Activated naive CD8-positive, alpha-beta T cell treated with anti-CD3 and anti-CD28 coated beads, Interleukin-2, amount 10 ng/mL, durations not matched to agents 7 days and 5 days (primary cell): ENCODE data around the gene C20orf144. TPM values are rescaled to one million over a fixed set of nuclear protein-coding genes. Genes with fewer than 3 reads are reported as not detected.

Source experiments
- ATAC-seq: fragments of 150-1000 bp; cut with Tn5 transposase; one replicate; pipeline ENCODE4 v1.10.0; 2021; ENCODE audit warnings: low read depth, moderate library complexity
- POLR2A ChIA-PET: fragments of 350-600 bp; sonication (Branson Sonifier 250); formaldehyde crosslinking; loops from one replicate; lab custom pipeline; 2021; ENCODE audit warnings: antibody characterized with exemption; lab: Charles Lee
- DNase-seq: peaks from one replicate; pipeline ENCODE4 v3.0.0; 2021
- H3K27ac Mint-ChIP-seq: one replicate; pipeline ENCODE4 v1.8.0; 2022; ENCODE audit warnings: mild to moderate bottlenecking, mixed read lengths
- H3K27me3 Mint-ChIP-seq: one replicate; pipeline ENCODE4 v1.8.0; 2022; ENCODE audit warnings: mild to moderate bottlenecking, moderate library complexity, mixed read lengths
- H3K36me3 Mint-ChIP-seq: one replicate; pipeline ENCODE4 v1.8.0; 2021; ENCODE audit warnings: mild to moderate bottlenecking, mixed read lengths
- H3K4me1 Mint-ChIP-seq: one replicate; pipeline ENCODE4 v1.8.0; 2021; ENCODE audit warnings: mixed read lengths
- H3K4me3 Mint-ChIP-seq: one replicate; pipeline ENCODE4 v1.8.0; 2022; ENCODE audit warnings: mild to moderate bottlenecking, moderate library complexity, mixed read lengths
- H3K9me3 Mint-ChIP-seq: one replicate; pipeline ENCODE4 v1.8.0; 2021; ENCODE audit warnings: mixed read lengths
- total RNA-seq, 2 experiments: library from RNA; stranded (reverse); gene quantifications; one replicate each; pipeline ENCODE4 v1.2.3, GENCODE V29; 2021

Gene C20orf144
- total RNA-seq, 2 experiments from 2014 or later: 0.39 to 0.43 TPM

DNA sequence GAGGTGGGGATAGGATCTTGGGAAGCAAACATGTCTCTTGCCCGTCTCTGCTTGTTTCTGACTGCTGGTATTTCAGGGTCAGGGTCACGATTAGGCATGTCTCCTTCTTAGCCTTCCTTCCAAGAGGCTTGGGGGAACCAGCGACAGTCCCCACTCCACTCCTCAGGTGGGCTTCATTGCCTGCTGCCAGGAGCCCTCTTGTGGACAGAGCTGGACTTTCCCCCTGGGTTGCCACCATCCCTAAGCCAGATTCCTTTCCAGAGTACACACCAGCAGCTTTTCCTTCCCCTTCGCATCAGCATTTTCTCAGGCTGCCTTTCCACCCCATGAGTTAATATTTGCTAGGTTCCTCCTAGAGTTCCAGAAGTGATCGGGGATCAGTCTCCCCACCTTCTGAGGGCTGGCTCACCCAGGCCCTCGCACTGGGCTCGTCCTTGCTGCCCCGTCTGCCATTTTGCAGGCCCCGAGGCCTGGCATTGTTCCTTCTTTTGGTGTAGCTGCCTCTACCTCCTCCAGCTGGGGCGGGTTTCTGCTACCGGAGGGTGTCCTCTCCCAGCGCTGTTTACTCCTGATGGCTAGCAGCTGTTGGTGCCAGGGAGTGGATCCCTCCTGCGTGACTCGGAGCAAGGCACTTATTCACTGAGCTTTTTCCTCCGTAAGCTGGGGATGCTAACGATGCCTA, 8.8 kb upstream of the C20orf144 start:
- Mint-ChIP-seq H3K4me1 (peaks cover 4% of the 10 kb centered on the region), H3K9me3 (no peaks in the 10 kb centered on the region), H3K27me3 (no peaks in the 10 kb centered on the region), H3K4me3 (no peak overlapping the region), H3K27ac (peak overlapping the region; percentile 58), H3K36me3 (no peaks in the 10 kb centered on the region)
- peak; percentile 61 for ATAC-seq
- DNase-seq: peak; percentile 58
- POLR2A ChIA-PET: interaction anchor here (1.0 kb wide), 2 partner anchors 13 to 253 kb away, joined by 3 to 4 read pairs; partner anchors contain the start of gene ACTL10

- H3K9me3 Mint-ChIP-seq: no peaks in the 10 kb centered on the region
- DNase-seq (peak; percentile 25), ATAC-seq (no peak)
- H3K4me3 Mint-ChIP-seq: no peak overlapping the region
- POLR2A ChIA-PET: interaction anchor here (1.0 kb wide), 2 partner anchors 13 to 254 kb away, joined by 3 to 4 read pairs; partner anchors contain the start of gene ACTL10
- H3K27ac Mint-ChIP-seq: no peak overlapping the region
- no peaks in the 10 kb centered on the region for H3K27me3 Mint-ChIP-seq
- peaks cover 2% of the 10 kb centered on the region for H3K4me1 Mint-ChIP-seq
- H3K36me3 Mint-ChIP-seq: peaks cover 1% of the 10 kb centered on the region
Measured at GRCh38 chr20:33653900-33654596, 8.1 kb upstream of the C20orf144 start.

DNA sequence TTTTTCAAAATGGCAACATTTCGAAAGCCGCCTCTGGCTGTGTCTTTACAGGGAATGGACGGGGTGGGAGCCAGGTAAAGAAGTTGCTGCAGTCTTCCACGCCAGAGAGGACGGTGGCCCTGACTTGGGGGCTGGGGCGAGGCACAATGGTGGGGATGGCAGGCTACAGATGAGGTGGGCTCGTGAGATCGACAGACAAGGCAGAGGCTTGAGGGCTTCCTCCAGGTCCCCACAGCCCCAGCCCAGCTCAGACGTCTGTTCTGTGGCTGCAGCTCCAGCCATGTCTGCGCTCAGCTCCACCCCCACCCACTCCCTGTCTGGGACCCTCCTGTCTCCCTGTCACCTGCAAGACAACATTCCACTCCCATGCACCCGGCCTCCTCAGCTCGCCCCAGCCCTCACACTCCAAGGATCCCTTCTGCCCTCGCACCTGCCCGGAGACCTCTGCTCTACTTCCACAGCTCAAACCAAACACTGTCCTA, 7.4 kb upstream of the C20orf144 start:
- ATAC-seq: no peak
- no peak overlapping the region for H3K27ac Mint-ChIP-seq
- H3K4me3 Mint-ChIP-seq: no peak overlapping the region
- peaks cover 1% of the 10 kb centered on the region for H3K4me1 Mint-ChIP-seq
- no peak for DNase-seq
- POLR2A ChIA-PET: no interaction called here
- peaks cover 2% of the 10 kb centered on the region for H3K36me3 Mint-ChIP-seq
- no peaks in the 10 kb centered on the region for H3K27me3 Mint-ChIP-seq
- H3K9me3 Mint-ChIP-seq: no peaks in the 10 kb centered on the region

- ATAC-seq: no peak
- Mint-ChIP-seq H3K27ac (no peak overlapping the region), H3K27me3 (no peaks in the 10 kb centered on the region), H3K36me3 (peaks cover 2% of the 10 kb centered on the region), H3K4me1 (peaks cover 1% of the 10 kb centered on the region), H3K9me3 (no peaks in the 10 kb centered on the region), H3K4me3 (no peak overlapping the region)
- DNase-seq: no peak
- POLR2A ChIA-PET: no interaction called here
Measured at GRCh38 chr20:33655164-33655563, 7.0 kb upstream of the C20orf144 start.

- POLR2A ChIA-PET: interaction anchor here (1.4 kb wide), 1 partner anchor 10 kb away, joined by 3 read pairs; the partner anchor contains the start of gene ACTL10
- Mint-ChIP-seq H3K9me3 (no peaks in the 10 kb centered on the region), H3K4me1 (peaks cover 1% of the 10 kb centered on the region), H3K4me3 (no peak overlapping the region), H3K27ac (no peak overlapping the region), H3K27me3 (no peaks in the 10 kb centered on the region), H3K36me3 (peaks cover 2% of the 10 kb centered on the region)
- no peak for ATAC-seq
- DNase-seq: peak; percentile 24
Measured at GRCh38 chr20:33656010-33656782, 5.9 kb upstream of the C20orf144 start.

DNA sequence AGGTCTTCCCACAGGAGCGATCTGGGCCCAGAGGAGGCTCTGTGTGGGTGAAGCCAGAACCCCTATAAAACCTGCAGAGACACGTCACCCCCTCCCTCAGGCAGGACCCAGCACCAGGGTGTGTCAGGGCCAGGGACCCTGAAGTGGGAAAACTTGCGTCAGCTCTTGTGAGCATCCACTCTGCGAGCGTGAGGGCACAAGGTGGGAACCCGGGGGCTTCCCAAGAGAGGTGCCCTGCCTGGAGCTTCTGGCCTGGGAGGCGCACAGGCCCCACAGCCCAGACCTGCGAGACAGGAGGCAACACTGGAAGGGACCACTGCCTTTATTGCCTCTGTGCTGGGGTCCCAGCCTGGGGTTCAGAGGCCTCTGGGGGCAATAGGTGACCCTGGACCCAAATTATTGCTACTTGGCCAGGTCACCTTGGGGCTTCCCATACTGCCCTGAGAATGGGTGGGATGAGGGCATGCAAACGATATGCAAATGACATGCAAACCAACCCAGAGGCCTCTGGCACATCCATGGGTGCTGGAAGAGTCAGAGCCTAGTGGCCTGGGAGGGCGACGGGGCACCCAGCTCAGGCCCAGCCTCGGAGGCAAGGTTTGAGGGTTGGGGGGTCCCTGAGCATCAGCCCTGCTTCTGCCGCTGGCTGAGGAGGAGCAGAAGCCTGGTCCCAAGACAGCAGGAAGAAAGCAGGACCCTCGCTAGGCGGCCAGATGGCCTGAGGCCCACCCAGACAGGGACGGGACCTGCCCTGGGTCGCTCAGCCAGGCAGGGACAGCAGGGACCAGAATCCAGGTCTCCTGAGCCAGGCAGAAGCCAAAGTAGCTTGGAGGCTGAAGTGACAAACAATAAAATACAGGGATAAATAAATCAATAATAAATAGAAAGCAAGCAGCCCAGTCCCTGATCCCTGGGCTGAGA, 5.1 kb upstream of the C20orf144 start:
- Mint-ChIP-seq H3K27me3 (no peaks in the 10 kb centered on the region), H3K4me3 (no peak overlapping the region), H3K9me3 (no peaks in the 10 kb centered on the region), H3K36me3 (peaks cover 2% of the 10 kb centered on the region), H3K27ac (no peak overlapping the region), H3K4me1 (peaks cover 1% of the 10 kb centered on the region)
- no peak for ATAC-seq
- POLR2A ChIA-PET: interaction anchor here (1.4 kb wide), 1 partner anchor 9 kb away, joined by 3 read pairs; the partner anchor contains the start of gene ACTL10
- DNase-seq: peak; percentile 27

GRCh38 chr20:33657704-33658095, 4.4 kb upstream of the C20orf144 start:
- no peaks in the 10 kb centered on the region for H3K27me3 Mint-ChIP-seq
- H3K9me3 Mint-ChIP-seq: no peaks in the 10 kb centered on the region

DNA sequence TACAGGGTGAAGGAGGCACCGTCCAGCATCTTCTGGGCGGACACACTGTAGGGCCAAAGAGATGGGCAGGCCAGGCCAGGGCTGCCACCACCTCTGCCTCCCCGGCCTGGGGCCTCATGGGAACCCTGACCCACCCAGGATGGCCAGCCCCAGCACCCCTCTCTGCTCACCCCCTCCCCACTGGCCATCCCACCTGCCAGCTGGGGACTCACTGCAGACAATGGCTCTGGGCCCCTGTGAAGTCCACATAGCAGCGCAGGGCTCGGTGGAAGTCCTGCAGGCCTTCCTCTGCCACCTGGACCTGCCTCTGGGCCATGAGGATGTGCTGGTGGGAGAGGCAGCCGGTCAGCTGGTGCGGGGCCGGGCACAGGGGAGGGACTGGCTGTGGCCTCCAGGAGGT, 3.6 kb upstream of the C20orf144 start:
- Mint-ChIP-seq H3K4me1 (peaks cover 7% of the 10 kb centered on the region), H3K36me3 (peaks cover 2% of the 10 kb centered on the region), H3K27me3 (no peaks in the 10 kb centered on the region), H3K9me3 (no peaks in the 10 kb centered on the region), H3K4me3 (no peak overlapping the region), H3K27ac (no peak overlapping the region)
- ATAC-seq (no peak), DNase-seq (no peak)
- POLR2A ChIA-PET: no interaction called here

More at GRCh38 chr20:33657704-33658095, 4.4 kb upstream of the C20orf144 start:
- POLR2A ChIA-PET: no interaction called here
- Mint-ChIP-seq H3K36me3 (peaks cover 2% of the 10 kb centered on the region), H3K4me3 (no peak overlapping the region), H3K27ac (no peak overlapping the region), H3K4me1 (peaks cover 5% of the 10 kb centered on the region)
- no peak for DNase-seq
- no peak for ATAC-seq

- no peak overlapping the region for H3K27ac Mint-ChIP-seq
- no peak for ATAC-seq
- H3K4me3 Mint-ChIP-seq: no peak overlapping the region
- no peaks in the 10 kb centered on the region for H3K9me3 Mint-ChIP-seq
- no peaks in the 10 kb centered on the region for H3K27me3 Mint-ChIP-seq
- DNase-seq: no peak
- peaks cover 7% of the 10 kb centered on the region for H3K4me1 Mint-ChIP-seq
- POLR2A ChIA-PET: no interaction called here
- H3K36me3 Mint-ChIP-seq: peaks cover 2% of the 10 kb centered on the region
Measured at GRCh38 chr20:33658929-33659328, 3.2 kb upstream of the C20orf144 start.

DNA sequence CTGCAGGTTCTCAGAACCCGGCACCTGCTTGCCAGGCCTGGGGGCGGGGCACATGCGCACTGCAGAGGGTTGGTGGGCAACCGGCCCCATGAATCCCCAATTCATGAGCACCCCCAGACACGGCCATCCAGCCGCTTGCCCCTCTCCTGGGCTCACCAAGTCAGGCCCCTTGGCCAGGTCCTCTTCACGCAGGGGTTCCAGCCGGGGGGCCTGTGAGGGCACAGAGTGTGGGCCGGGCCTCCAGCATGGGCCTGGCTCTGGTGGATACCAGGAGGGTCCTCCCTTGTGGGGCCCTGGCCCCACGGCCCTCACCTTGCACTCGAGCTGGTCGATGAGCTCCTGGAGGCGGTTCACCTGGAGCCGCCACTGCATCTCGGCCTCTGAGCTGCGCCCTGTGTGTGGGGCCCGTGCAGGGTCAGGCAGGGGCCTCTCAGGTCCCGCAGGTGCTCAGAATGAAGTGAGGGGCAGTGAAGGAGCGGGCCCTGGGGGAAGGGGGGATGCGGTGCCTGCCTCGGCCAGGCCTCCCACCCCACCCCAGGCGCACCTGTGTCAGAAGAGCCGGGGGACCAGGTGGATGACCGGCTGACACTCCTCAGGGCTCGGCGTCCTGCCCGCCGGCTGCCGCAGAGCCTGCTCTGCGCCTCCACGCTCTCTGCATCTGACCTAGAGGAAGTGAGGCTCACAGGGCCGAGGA, 2.6 kb upstream of the C20orf144 start:
- DNase-seq (no peak), ATAC-seq (no peak)
- H3K27me3 Mint-ChIP-seq: no peaks in the 10 kb centered on the region
- no peaks in the 10 kb centered on the region for H3K9me3 Mint-ChIP-seq
- H3K4me1 Mint-ChIP-seq: peaks cover 9% of the 10 kb centered on the region
- H3K4me3 Mint-ChIP-seq: no peak overlapping the region
- POLR2A ChIA-PET: no interaction called here
- no peak overlapping the region for H3K27ac Mint-ChIP-seq
- peaks cover 2% of the 10 kb centered on the region for H3K36me3 Mint-ChIP-seq

- peak; percentile 26 for DNase-seq
- H3K4me3 Mint-ChIP-seq: no peak overlapping the region
- POLR2A ChIA-PET: interaction anchor here (1.3 kb wide), 1 partner anchor 170 kb away, joined by 5 read pairs; the partner anchor contains the start of gene CBFA2T2
Measured at GRCh38 chr20:33660035-33660684, 2.0 kb upstream of the C20orf144 start.

More at GRCh38 chr20:33660035-33660684, 2.0 kb upstream of the C20orf144 start:
- no peak for ATAC-seq
- peaks cover 2% of the 10 kb centered on the region for H3K36me3 Mint-ChIP-seq
- no peaks in the 10 kb centered on the region for H3K9me3 Mint-ChIP-seq
- H3K4me1 Mint-ChIP-seq: peaks cover 15% of the 10 kb centered on the region
- H3K27ac Mint-ChIP-seq: no peak overlapping the region
- H3K27me3 Mint-ChIP-seq: no peaks in the 10 kb centered on the region
